GM12878 (cell line): ENCODE measurements around the gene MCTP2. TPM values are rescaled to one million over a fixed set of nuclear protein-coding genes. Genes with fewer than 3 reads are reported as not detected.

Experiments used
- BHLHE40 ChIP-seq, 2 experiments: fragments of 450-650 bp in 1 of 2; IDR thresholded peaks; 2 replicates each; pipeline ENCODE4 v1.6.1; 2011 to 2017; ENCODE audit warnings: low read depth in 2 of 2, borderline replicate concordance in 1 of 2, improper control_type of control experiment in 1 of 2, low read length in 1 of 2, mild to moderate bottlenecking in 1 of 2
- DPF2 ChIP-seq: fragments of 450-650 bp; IDR thresholded peaks from 2 replicates; pipeline ENCODE4 v1.6.1; 2017; ENCODE audit warnings: mild to moderate bottlenecking
- EP300 ChIP-seq, 2 experiments: fragments of 150-350 bp in 1 of 2; IDR thresholded peaks; 2 replicates each; pipeline ENCODE4 v1.6.1; 2011 to 2012; ENCODE audit warnings: low read depth in 2 of 2, low read length in 2 of 2, borderline replicate concordance in 1 of 2, improper control_type of control experiment in 1 of 2, inconsistent platforms in 1 of 2; ENCODE audit not compliant: control insufficient read depth in 1 of 2
- GATAD2B ChIP-seq: fragments of 450-650 bp; conservative IDR thresholded peaks from 2 replicates; pipeline ENCODE4 v1.6.1; 2017; ENCODE audit warnings: low read depth, mild to moderate bottlenecking, moderate library complexity
- HDGF ChIP-seq: fragments of 450-650 bp; IDR thresholded peaks from 2 replicates; pipeline ENCODE4 v1.6.1; 2016; ENCODE audit warnings: antibody characterized with exemption
- MTA2 ChIP-seq: fragments of 450-650 bp; IDR thresholded peaks from 2 replicates; pipeline ENCODE4 v1.6.1; 2016; ENCODE audit warnings: low read depth, mild to moderate bottlenecking, moderate library complexity
- NBN ChIP-seq: fragments of 450-650 bp; IDR thresholded peaks from 2 replicates; pipeline ENCODE4 v1.6.1; 2016
- NR2F1 ChIP-seq: fragments of 450-650 bp; conservative IDR thresholded peaks from 2 replicates; pipeline ENCODE4 v1.6.1; 2017; ENCODE audit warnings: mild to moderate bottlenecking
- NRF1 ChIP-seq: conservative IDR thresholded peaks from 2 replicates; pipeline ENCODE4 v1.6.1; 2011; ENCODE audit warnings: mild to moderate bottlenecking, low read depth, low read length, improper control_type of control experiment
- POLR2A ChIP-seq: IDR thresholded peaks from 2 replicates; pipeline ENCODE4 v1.6.1; 2011; ENCODE audit warnings: low read depth, mild to moderate bottlenecking, low read length
- RUNX3 ChIP-seq: IDR thresholded peaks from 2 replicates; pipeline ENCODE4 v1.6.1; 2012; ENCODE audit warnings: low read length, inconsistent platforms
- SPI1 ChIP-seq: IDR thresholded peaks from 2 replicates; pipeline ENCODE4 v1.6.1; 2011; ENCODE audit warnings: low read depth, mild to moderate bottlenecking, low read length, moderate library complexity, borderline replicate concordance; ENCODE audit not compliant: insufficient read depth
- TARDBP ChIP-seq: IDR thresholded peaks from 2 replicates; pipeline ENCODE4 v1.6.1; 2016; ENCODE audit warnings: borderline replicate concordance
- ZNF384 ChIP-seq: IDR thresholded peaks from 2 replicates; pipeline ENCODE4 v1.6.1; 2012; ENCODE audit warnings: low read depth, mild to moderate bottlenecking, low read length, improper control_type of control experiment, borderline replicate concordance
- polyA plus RNA-seq, 11 experiments: library from polyadenylated mRNA; depleted of rRNA in 4 of 11; unstranded in 6 of 11; stranded (reverse) in 5 of 11; fragments of >200 nt; fragmentation: Nextera tagmentation in 4 of 11; fragmentation: Illumina TruSeq in 1 of 11; extraction: Ambion mirVana in 4 of 11; extraction: Trizol in 1 of 11; gene quantifications; 1 replicate in 1 of 11; 2 replicates in 10 of 11; pipeline versions ENCODE4 v1.2.1 to v1.2.3, GENCODE V29; 2011 to 2016; ENCODE audit warnings: inconsistent platforms in 2 of 11, missing spikeins in 2 of 11, low read depth in 1 of 11
- total RNA-seq, 4 experiments: library from RNA; depleted of rRNA in 3 of 4; stranded (reverse); fragments of >200 nt in 3 of 4; fragmentation: Illumina TruSeq in 1 of 4; extraction: Trizol in 1 of 4; gene quantifications; 2 replicates each; pipeline versions ENCODE4 v1.2.1 to v1.2.3, GENCODE V29; 2013 to 2021
- TF ChIP-seq, protein P1 (sequence below), 3 experiments: IDR thresholded peaks in 2 of 3; conservative IDR thresholded peaks in 1 of 3; 2 replicates each; pipeline ENCODE4 v1.5.1; 2011; ENCODE audit warnings: low read depth in 3 of 3, low read length in 3 of 3, mild to moderate bottlenecking in 3 of 3, control low read depth in 2 of 3, moderate library complexity in 2 of 3, inconsistent platforms in 1 of 3, mixed read lengths in 1 of 3; ENCODE audit not compliant: control insufficient read depth in 2 of 3, insufficient read depth in 1 of 3; ENCODE audit errors: extremely low read depth in 1 of 3
- TF ChIP-seq, protein P2 (sequence below): fragments of 450-650 bp; IDR thresholded peaks from 2 replicates; pipeline ENCODE4 v1.6.1; 2016; ENCODE audit warnings: mild to moderate bottlenecking
- TF ChIP-seq, protein P3 (sequence below): fragments of 450-650 bp; IDR thresholded peaks from 2 replicates; pipeline ENCODE4 v1.6.1; 2017; ENCODE audit warnings: mild to moderate bottlenecking, low read depth, inconsistent platforms; ENCODE audit not compliant: poor library complexity, severe bottlenecking

Gene MCTP2
- total and polyA plus RNA-seq, 10 of the 15 experiments (the other 5 are each of a cell fraction or from before 2014, with no cell fraction given) = 0.24 to 48.5 (median 0.88) TPM

DNA sequence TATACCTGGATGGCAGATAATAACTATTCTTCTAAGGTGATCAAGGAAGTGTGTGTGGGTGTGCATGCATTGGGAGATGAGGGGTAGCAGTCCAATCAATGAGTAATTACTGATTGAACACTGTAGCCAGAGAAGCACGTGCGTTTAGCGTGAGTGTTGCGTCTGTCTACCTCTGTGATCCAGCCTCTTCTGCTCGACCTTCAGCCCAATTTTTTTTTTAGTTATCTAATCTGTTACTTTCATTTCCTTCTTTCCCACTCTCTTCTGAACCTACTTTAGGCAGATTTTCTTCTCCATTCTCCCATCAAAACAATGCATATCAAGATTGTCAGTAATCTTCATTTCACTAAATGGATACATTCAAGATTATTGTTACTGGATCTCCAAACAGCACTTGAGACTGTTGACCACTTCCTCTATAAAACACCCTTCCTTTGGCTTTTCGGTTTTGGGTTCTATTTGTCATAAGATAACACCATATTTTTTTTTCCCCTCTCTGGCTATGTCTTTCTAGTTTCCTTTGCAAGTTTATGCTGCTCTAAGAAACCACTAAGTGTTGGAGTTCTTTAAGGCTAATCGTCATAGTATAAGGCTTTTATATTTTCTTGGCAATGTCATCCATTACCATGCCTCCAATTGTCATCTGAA lies 41.0 kb downstream of the MCTP2 start (continued):
- TF ChIP-seq ZNF384 (peak; percentile 81; the same call in 1 of the 2 replicates), RUNX3 (peak; percentile 30; the same call in 1 of the 2 replicates), DPF2 (peak; percentile 72), BHLHE40 (IDR thresholded peaks at IDR 0.05; ENCODE audit: borderline replicate concordance in 1 of 2, low read depth in 2 of 2, low read length in 1 of 2) (peak; percentile 84 to 92), GATAD2B (peak; percentile 34; the same call in 1 of the 2 replicates), POLR2A (no peak), TARDBP (no peak), MTA2 (peak; percentile 76; the same call in 1 of the 2 replicates), NR2F1 (no peak), NBN (peak; percentile 78), SPI1 (peak; percentile 57), EP300 (IDR thresholded peaks at IDR 0.05; ENCODE audit: borderline replicate concordance in 1 of 2, control insufficient read depth in 1 of 2, low read depth in 2 of 2, low read length in 2 of 2) (peak in 1 of 2 experiments; percentile 75; a peak in 3 of 4 replicates), NRF1 (no peak), HDGF (no peak)
- TF ChIP-seq, protein P1, sequence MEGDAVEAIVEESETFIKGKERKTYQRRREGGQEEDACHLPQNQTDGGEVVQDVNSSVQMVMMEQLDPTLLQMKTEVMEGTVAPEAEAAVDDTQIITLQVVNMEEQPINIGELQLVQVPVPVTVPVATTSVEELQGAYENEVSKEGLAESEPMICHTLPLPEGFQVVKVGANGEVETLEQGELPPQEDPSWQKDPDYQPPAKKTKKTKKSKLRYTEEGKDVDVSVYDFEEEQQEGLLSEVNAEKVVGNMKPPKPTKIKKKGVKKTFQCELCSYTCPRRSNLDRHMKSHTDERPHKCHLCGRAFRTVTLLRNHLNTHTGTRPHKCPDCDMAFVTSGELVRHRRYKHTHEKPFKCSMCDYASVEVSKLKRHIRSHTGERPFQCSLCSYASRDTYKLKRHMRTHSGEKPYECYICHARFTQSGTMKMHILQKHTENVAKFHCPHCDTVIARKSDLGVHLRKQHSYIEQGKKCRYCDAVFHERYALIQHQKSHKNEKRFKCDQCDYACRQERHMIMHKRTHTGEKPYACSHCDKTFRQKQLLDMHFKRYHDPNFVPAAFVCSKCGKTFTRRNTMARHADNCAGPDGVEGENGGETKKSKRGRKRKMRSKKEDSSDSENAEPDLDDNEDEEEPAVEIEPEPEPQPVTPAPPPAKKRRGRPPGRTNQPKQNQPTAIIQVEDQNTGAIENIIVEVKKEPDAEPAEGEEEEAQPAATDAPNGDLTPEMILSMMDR (IDR thresholded peaks at IDR 0.05 in 2 of 3, conservative IDR thresholded peaks at IDR 0.05 in 1 of 3; ENCODE audit: control insufficient read depth in 2 of 3, extremely low read depth in 1 of 3, insufficient read depth in 1 of 3, low read depth in 3 of 3, low read length in 3 of 3) = no peak
- TF ChIP-seq, protein P2, sequence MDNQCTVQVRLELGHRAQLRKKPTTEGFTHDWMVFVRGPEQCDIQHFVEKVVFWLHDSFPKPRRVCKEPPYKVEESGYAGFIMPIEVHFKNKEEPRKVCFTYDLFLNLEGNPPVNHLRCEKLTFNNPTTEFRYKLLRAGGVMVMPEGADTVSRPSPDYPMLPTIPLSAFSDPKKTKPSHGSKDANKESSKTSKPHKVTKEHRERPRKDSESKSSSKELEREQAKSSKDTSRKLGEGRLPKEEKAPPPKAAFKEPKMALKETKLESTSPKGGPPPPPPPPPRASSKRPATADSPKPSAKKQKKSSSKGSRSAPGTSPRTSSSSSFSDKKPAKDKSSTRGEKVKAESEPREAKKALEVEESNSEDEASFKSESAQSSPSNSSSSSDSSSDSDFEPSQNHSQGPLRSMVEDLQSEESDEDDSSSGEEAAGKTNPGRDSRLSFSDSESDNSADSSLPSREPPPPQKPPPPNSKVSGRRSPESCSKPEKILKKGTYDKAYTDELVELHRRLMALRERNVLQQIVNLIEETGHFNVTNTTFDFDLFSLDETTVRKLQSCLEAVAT = 0 out of 2 replicates have a peak, but pooled peaks have one; percentile 56
- TF ChIP-seq, protein P3, sequence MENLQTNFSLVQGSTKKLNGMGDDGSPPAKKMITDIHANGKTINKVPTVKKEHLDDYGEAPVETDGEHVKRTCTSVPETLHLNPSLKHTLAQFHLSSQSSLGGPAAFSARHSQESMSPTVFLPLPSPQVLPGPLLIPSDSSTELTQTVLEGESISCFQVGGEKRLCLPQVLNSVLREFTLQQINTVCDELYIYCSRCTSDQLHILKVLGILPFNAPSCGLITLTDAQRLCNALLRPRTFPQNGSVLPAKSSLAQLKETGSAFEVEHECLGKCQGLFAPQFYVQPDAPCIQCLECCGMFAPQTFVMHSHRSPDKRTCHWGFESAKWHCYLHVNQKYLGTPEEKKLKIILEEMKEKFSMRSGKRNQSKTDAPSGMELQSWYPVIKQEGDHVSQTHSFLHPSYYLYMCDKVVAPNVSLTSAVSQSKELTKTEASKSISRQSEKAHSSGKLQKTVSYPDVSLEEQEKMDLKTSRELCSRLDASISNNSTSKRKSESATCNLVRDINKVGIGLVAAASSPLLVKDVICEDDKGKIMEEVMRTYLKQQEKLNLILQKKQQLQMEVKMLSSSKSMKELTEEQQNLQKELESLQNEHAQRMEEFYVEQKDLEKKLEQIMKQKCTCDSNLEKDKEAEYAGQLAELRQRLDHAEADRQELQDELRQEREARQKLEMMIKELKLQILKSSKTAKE = peak; percentile 47
